PC-9 (cell line): ENCODE measurements around the gene NKAPL. TPM values are rescaled to one million over a fixed set of nuclear protein-coding genes. Genes with fewer than 3 reads are reported as not detected.

Experiments
- BruUV-seq: library from RNA; stranded (reverse); fragments of 400-500 nt; replicated peaks from 2 replicates; lab custom pipeline; 2021; lab: Mats Ljungman, UMichigan
- CTCF ChIA-PET: fragments of 300-600 bp; sonication (Branson Sonifier 250); formaldehyde crosslinking; loops from one replicate; lab custom pipeline; 2022; ENCODE audit warnings: antibody characterized with exemption; lab: Charles Lee
- POLR2A ChIA-PET: fragments of 300-600 bp; sonication (Branson Sonifier 250); formaldehyde crosslinking; loops from one replicate; lab custom pipeline; 2022; ENCODE audit warnings: antibody characterized with exemption; ENCODE audit not compliant: unreplicated experiment; lab: Charles Lee
- DNase-seq, 2 experiments: peaks; one replicate each; pipeline versions ENCODE4 v3.0.0 to v3.0.0-alpha.2; 2015 to 2022; ENCODE audit warnings: mixed read lengths in 1 of 2
- H2AFZ ChIP-seq: fragments of 200-600 bp; sonication (generic); 2 replicates; pipeline ENCODE4 v1.8.1; 2017; ENCODE audit warnings: antibody characterized with exemption
- H3F3A ChIP-seq: fragments of 200-600 bp; sonication (generic); 2 replicates; pipeline ENCODE4 v1.8.1; 2017; ENCODE audit warnings: antibody characterized with exemption, mild to moderate bottlenecking, low read depth; ENCODE audit not compliant: insufficient read depth
- H3K27ac ChIP-seq: fragments of 200-600 bp; sonication (generic); 2 replicates; pipeline ENCODE4 v1.6.1; 2016; ENCODE audit warnings: mixed run types
- H3K27me3 ChIP-seq: fragments of 200-600 bp; sonication (generic); 2 replicates; pipeline ENCODE4 v1.6.1; 2016; ENCODE audit warnings: low read depth, mixed run types; ENCODE audit not compliant: insufficient read depth
- H3K36me3 ChIP-seq: fragments of 200-600 bp; sonication (generic); 2 replicates; pipeline ENCODE4 v1.6.1; 2016; ENCODE audit warnings: low read depth, mixed run types
- H3K4me1 ChIP-seq: fragments of 200-600 bp; sonication (generic); replicated peaks from 2 replicates; pipeline ENCODE4 v1.6.1; 2016; ENCODE audit warnings: mixed run types; ENCODE audit not compliant: insufficient read depth
- H3K4me2 ChIP-seq: fragments of 200-600 bp; sonication (generic); 2 replicates; pipeline ENCODE4 v1.6.1; 2017; ENCODE audit warnings: mixed run types
- H3K4me3 ChIP-seq: fragments of 200-600 bp; sonication (generic); 2 replicates; pipeline ENCODE4 v1.6.1; 2016; ENCODE audit warnings: mixed run types
- H3K79me2 ChIP-seq: fragments of 200-600 bp; sonication (generic); 2 replicates; pipeline ENCODE4 v1.6.1; 2017; ENCODE audit warnings: low read depth, mixed run types
- H3K9me2 ChIP-seq: fragments of 200-600 bp; sonication (generic); 2 replicates; pipeline ENCODE4 v1.8.1; 2017; ENCODE audit warnings: mild to moderate bottlenecking; ENCODE audit not compliant: insufficient read depth
- H3K9me3 ChIP-seq: fragments of 200-600 bp; sonication (generic); 2 replicates; pipeline ENCODE4 v1.8.1; 2016; ENCODE audit warnings: low read depth; ENCODE audit not compliant: insufficient read depth
- H4K20me1 ChIP-seq: fragments of 200-600 bp; sonication (generic); 2 replicates; pipeline ENCODE4 v1.8.1; 2017; ENCODE audit not compliant: insufficient read depth
- CTCF ChIP-seq: fragments of 200-600 bp; sonication (generic); conservative IDR thresholded peaks from 2 replicates; pipeline ENCODE4 v1.6.1; 2017; ENCODE audit warnings: mixed run types, antibody characterized with exemption, mild to moderate bottlenecking, moderate library complexity
- EZH2 ChIP-seq: fragments of 200-600 bp; sonication (generic); IDR thresholded peaks from 2 replicates; pipeline ENCODE4 v1.8.0; 2017; ENCODE audit warnings: antibody characterized with exemption, low read depth
- intact Hi-C: fragments of 100-400 bp; cut with micrococcal nuclease; formaldehyde crosslinking; loops from one replicate; pipeline ENCODE4 v1.10.0; 2022; ENCODE audit not compliant: unreplicated experiment
- total RNA-seq: library from RNA; stranded (reverse); gene quantifications from 2 replicates; pipeline ENCODE4 v1.2.3, GENCODE V29; 2021

NKAPL gene
- total RNA-seq, 1 experiment from 2014 or later, result not detected

GRCh38 chr6:28250747-28251146, 8.3 kb upstream of the NKAPL start:
- Histone ChIP-seq H3K36me3 (0 out of 2 replicates have a peak, but pooled peaks cover 7% of the 10 kb centered on the region), H3K4me3 (peak overlapping the region; percentile 99), H3K27me3 (no peaks in the 10 kb centered on the region), H3K27ac (no peak overlapping the region), H3K4me1 (peaks cover 19% of the 10 kb centered on the region), H4K20me1 (no peaks in the 10 kb centered on the region), H3K79me2 (peaks cover 17% of the 10 kb centered on the region), H3F3A (no peaks in the 10 kb centered on the region), H3K9me3 (0 out of 2 replicates have a peak, but pooled peaks cover 2% of the 10 kb centered on the region), H3K9me2 (no peaks in the 10 kb centered on the region), H3K4me2 (peak overlapping the region; percentile 96), H2AFZ (no peak overlapping the region)
- TF ChIP-seq CTCF (no peak), EZH2 (no peak)
- POLR2A ChIA-PET, result no interaction called here
- intact Hi-C loops, result no loop called here
- CTCF ChIA-PET, result no interaction called here
- DNase-seq, result no peak
- no TSS peak for BruUV-seq

GRCh38 chr6:28251661-28252008, 7.5 kb upstream of the NKAPL start:
- DNase-seq, result no peak
- peaks cover 19% of the 10 kb centered on the region for H3K4me1 ChIP-seq
- no peaks in the 10 kb centered on the region for H3K9me2 ChIP-seq
- H4K20me1 ChIP-seq, result no peaks in the 10 kb centered on the region
- no peak overlapping the region for H3K27ac ChIP-seq
- no peaks in the 10 kb centered on the region for H3F3A ChIP-seq
- ChIA-PET POLR2A (interaction anchor here (0.7 to 1.0 kb wide), 2 partner anchors 15 to 30 kb away, joined by 4 read pairs; partner anchors contain the start of genes PGBD1 and ZSCAN26), CTCF (interaction anchor here (1.0 kb wide), 1 partner anchor 104 kb away, joined by 3 read pairs; no protein-coding TSS in a partner anchor)
- peak overlapping the region; percentile 99 for H3K4me3 ChIP-seq
- H3K79me2 ChIP-seq, result peaks cover 17% of the 10 kb centered on the region
- intact Hi-C loops, result loop anchor here (1.0 to 2.0 kb wide), 4 partner anchors 16 to 131 kb away; partner anchors contain the start of genes ZSCAN26 and ZSCAN9
- H3K27me3 ChIP-seq, result no peaks in the 10 kb centered on the region
- H3K36me3 ChIP-seq, result 0 out of 2 replicates have a peak, but pooled peaks cover 6% of the 10 kb centered on the region
- 0 out of 2 replicates have a peak, but pooled peaks cover 2% of the 10 kb centered on the region for H3K9me3 ChIP-seq
- BruUV-seq, result TSS peak; percentile 58
- H2AFZ ChIP-seq, result peak overlapping the region; percentile 99
- H3K4me2 ChIP-seq, result peak overlapping the region; percentile 96
- TF ChIP-seq CTCF, result no peak
- TF ChIP-seq EZH2, result no peak

GRCh38 chr6:28252009-28252975, 6.8 kb upstream of the NKAPL start, which contains the start of gene ZKSCAN4:
Gene ZKSCAN4 (minus strand): TSS chr6:28252269. CDS start chr6:28251980, 289 bp downstream.
- H3K4me1 ChIP-seq, result peaks cover 19% of the 10 kb centered on the region
- H4K20me1 ChIP-seq, result no peaks in the 10 kb centered on the region
- TF ChIP-seq CTCF, result no peak
- TF ChIP-seq EZH2, result no peak
- intact Hi-C loops, result loop anchor here (1.0 to 2.0 kb wide), 4 partner anchors 15 to 131 kb away; partner anchors contain the start of genes ZSCAN26 and ZSCAN9
- peak within 1 kb of the TSS; percentile 99 for H3K4me3 ChIP-seq
- no peaks in the 10 kb centered on the region; the same call in 1 of the 2 replicates for H3K9me2 ChIP-seq
- peak within 1 kb of the TSS; percentile 99 for H2AFZ ChIP-seq
- ChIA-PET POLR2A (interaction anchor here (0.6 to 1.0 kb wide), 6 partner anchors 14 to 473 kb away, joined by 3 to 6 read pairs (median 3); partner anchors contain the start of genes ZKSCAN8 and ZSCAN26), CTCF (interaction anchor here (0.7 to 1.0 kb wide), 2 partner anchors 104 to 131 kb away, joined by 3 read pairs; no protein-coding TSS in a partner anchor)
- BruUV-seq, result no TSS peak
- H3K4me2 ChIP-seq, result peak within 1 kb of the TSS; percentile 96
- H3F3A ChIP-seq, result no peaks in the 10 kb centered on the region
- peak; percentile 73 to 76 for DNase-seq
- no peaks in the 10 kb centered on the region for H3K36me3 ChIP-seq
- no peaks in the 10 kb centered on the region for H3K27me3 ChIP-seq
- 0 out of 2 replicates have a peak, but pooled peaks cover 2% of the 10 kb centered on the region for H3K9me3 ChIP-seq
- no peak within 1 kb of the TSS for H3K27ac ChIP-seq
- peaks cover 17% of the 10 kb centered on the region for H3K79me2 ChIP-seq
